GM12878 (cell line): ENCODE data around the gene DDX11. TPM values are rescaled to one million over a fixed set of nuclear protein-coding genes. Genes with fewer than 3 reads are reported as not detected.

Experiments used
- ATAC-seq: fragments of 200-7000 bp; cut with Tn5 transposase; 3 replicates; pipeline ENCODE4 v1.9.1; 2020; ENCODE audit warnings: mild to moderate bottlenecking, moderate library complexity
- BruUV-seq: library from RNA; stranded (reverse); fragments of 400-500 nt; replicated peaks from 2 replicates; lab custom pipeline; 2021; lab: Mats Ljungman, UMichigan
- CTCF ChIA-PET: fragments of 300-600 bp; sonication (Branson Sonifier 250); formaldehyde crosslinking; extraction: SDS; loops from one replicate; lab custom pipeline; 2021; ENCODE audit warnings: inconsistent platforms; lab: Yijun Ruan, JAX
- POLR2A ChIA-PET: fragments of 350-600 bp; formaldehyde crosslinking; extraction: SDS; loops from one replicate; lab custom pipeline; 2021; ENCODE audit warnings: inconsistent platforms; lab: Charles Lee
- RAD21 ChIA-PET: fragments of 300-600 bp; sonication (Branson Sonifier 250); formaldehyde crosslinking; loops from one replicate; lab custom pipeline; 2023; ENCODE audit warnings: antibody characterized with exemption; ENCODE audit not compliant: unreplicated experiment; lab: Charles Lee
- SMC1A ChIA-PET: fragments of 300-600 bp; sonication (Branson Sonifier 250); formaldehyde crosslinking; loops from one replicate; lab custom pipeline; 2023; ENCODE audit not compliant: unreplicated experiment, uncharacterized antibody; lab: Charles Lee
- DNase-seq: peaks from one replicate; pipeline ENCODE4 v3.0.0-alpha.2; 2011; ENCODE audit warnings: low read depth, low spot score
- FAIRE-seq: peaks from 3 replicates; lab custom pipeline; 2011; peaks lifted over from hg19 to GRCh38; lab: Jason Lieb, UNC
- H2AFZ ChIP-seq: 2 replicates; pipeline ENCODE4 v1.6.0; 2011; ENCODE audit warnings: low read depth, low read length, control low read depth; ENCODE audit not compliant: control insufficient read depth
- H3K27ac ChIP-seq: 2 replicates; pipeline ENCODE4 v1.5.1; 2011; ENCODE audit warnings: control low read depth; ENCODE audit not compliant: control insufficient read depth, insufficient read depth
- H3K27me3 ChIP-seq, 2 experiments: replicated peaks in 1 of 2; 2 replicates each; pipeline versions ENCODE4 v1.6.0 to v1.6.1; 2011; ENCODE audit warnings: low read length in 1 of 2; ENCODE audit not compliant: control insufficient read depth in 2 of 2, insufficient read depth in 2 of 2
- H3K36me3 ChIP-seq, 2 experiments: 2 replicates each; pipeline ENCODE4 v1.5.1; 2011; ENCODE audit warnings: low read length in 1 of 2; ENCODE audit not compliant: control insufficient read depth in 2 of 2, insufficient read depth in 2 of 2
- H3K4me1 ChIP-seq: 2 replicates; pipeline ENCODE4 v1.6.1; 2011; ENCODE audit warnings: mild to moderate bottlenecking, low read length, moderate library complexity, mixed read lengths; ENCODE audit not compliant: control insufficient read depth, insufficient read depth
- H3K4me2 ChIP-seq: 2 replicates; pipeline ENCODE4 v1.6.0; 2011; ENCODE audit warnings: control low read depth; ENCODE audit not compliant: control insufficient read depth, insufficient read depth
- H3K4me3 ChIP-seq: fragments of 200-600 bp; sonication (generic); 2 replicates; pipeline ENCODE4 v1.5.1; 2016
- H3K79me2 ChIP-seq: 2 replicates; pipeline ENCODE4 v1.6.0; 2011; ENCODE audit warnings: low read length; ENCODE audit not compliant: control insufficient read depth, insufficient read depth
- H3K9ac ChIP-seq: 2 replicates; pipeline ENCODE4 v1.8.0; 2011; ENCODE audit warnings: low read length, control low read depth, mixed read lengths; ENCODE audit not compliant: control insufficient read depth, insufficient read depth
- H3K9me3 ChIP-seq: replicated peaks from 3 replicates; pipeline ENCODE4 v1.5.1; 2011; ENCODE audit warnings: mild to moderate bottlenecking, low read length; ENCODE audit not compliant: control insufficient read depth, insufficient read depth
- H4K20me1 ChIP-seq: 2 replicates; pipeline ENCODE4 v1.6.0; 2011; ENCODE audit not compliant: control insufficient read depth, insufficient read depth
- ATF7 ChIP-seq: fragments of 450-650 bp; IDR thresholded peaks from 2 replicates; pipeline ENCODE4 v1.6.1; 2016; ENCODE audit warnings: low read depth, mild to moderate bottlenecking
- CHD1 ChIP-seq: IDR thresholded peaks from 2 replicates; pipeline ENCODE4 v1.6.1; 2012; ENCODE audit warnings: low read depth, low read length, improper control_type of control experiment
- CTCF ChIP-seq, 3 experiments: IDR thresholded peaks in 2 of 3; conservative IDR thresholded peaks in 1 of 3; 2 replicates each; pipeline ENCODE4 v1.5.1; 2011; ENCODE audit warnings: low read depth in 3 of 3, low read length in 3 of 3, mild to moderate bottlenecking in 3 of 3, control low read depth in 2 of 3, moderate library complexity in 2 of 3, inconsistent platforms in 1 of 3, mixed read lengths in 1 of 3; ENCODE audit not compliant: control insufficient read depth in 2 of 3, insufficient read depth in 1 of 3; ENCODE audit errors: extremely low read depth in 1 of 3
- EGR1 ChIP-seq, 2 experiments: IDR thresholded peaks; 1 replicate in 1 of 2; 2 replicates in 1 of 2; pipeline ENCODE4 v1.6.1; 2011 to 2012; ENCODE audit warnings: low read depth in 2 of 2, low read length in 2 of 2, borderline replicate concordance in 1 of 2, mild to moderate bottlenecking in 1 of 2, moderate library complexity in 1 of 2
- STAT3 ChIP-seq: IDR thresholded peaks from 2 replicates; pipeline ENCODE4 v1.6.1; 2011; ENCODE audit warnings: low read depth, low read length, improper control_type of control experiment
- ZBTB11 ChIP-seq: fragments of 450-650 bp; formaldehyde crosslinking; IDR thresholded peaks from 2 replicates; pipeline ENCODE4 v1.5.0; 2022; ENCODE audit warnings: mild to moderate bottlenecking, missing genetic modification characterization
- ZBTB4 ChIP-seq: fragments of 450-650 bp; formaldehyde crosslinking; IDR thresholded peaks from 2 replicates; pipeline ENCODE4 v1.4.0; 2022; ENCODE audit warnings: mild to moderate bottlenecking, moderate library complexity
- ZNF384 ChIP-seq: IDR thresholded peaks from 2 replicates; pipeline ENCODE4 v1.6.1; 2012; ENCODE audit warnings: low read depth, mild to moderate bottlenecking, low read length, improper control_type of control experiment, borderline replicate concordance
- WGBS: methylation state at CpG from one replicate; pipeline ENCODE4 v1.1.6; 2016; ENCODE audit warnings: low lambda C conversion rate; ENCODE audit not compliant: insufficient replicate concordance, insufficient coverage; ENCODE audit errors: missing lambda C conversion rate; 5-methylcytosine and 5-hydroxymethylcytosine counted together
- in situ Hi-C: fragments of 300-500 bp; cut with MboI; formaldehyde crosslinking; loops from 9 replicates; pipeline ENCODE4 v1.14.3; 2018; ENCODE audit warnings: mixed read lengths
- intact Hi-C: fragments of 100-400 bp; cut with micrococcal nuclease; formaldehyde crosslinking; loops from one replicate; pipeline ENCODE4 v1.14.2; 2022; ENCODE audit not compliant: unreplicated experiment
- polyA plus RNA-seq, 11 experiments: library from polyadenylated mRNA; depleted of rRNA in 4 of 11; unstranded in 6 of 11; stranded (reverse) in 5 of 11; fragments of >200 nt; fragmentation: Nextera tagmentation in 4 of 11; fragmentation: Illumina TruSeq in 1 of 11; extraction: Ambion mirVana in 4 of 11; extraction: Trizol in 1 of 11; gene quantifications; 1 replicate in 1 of 11; 2 replicates in 10 of 11; pipeline versions ENCODE4 v1.2.1 to v1.2.3, GENCODE V29; 2011 to 2016; ENCODE audit warnings: inconsistent platforms in 2 of 11, missing spikeins in 2 of 11, low read depth in 1 of 11
- total RNA-seq, 4 experiments: library from RNA; depleted of rRNA in 3 of 4; stranded (reverse); fragments of >200 nt in 3 of 4; fragmentation: Illumina TruSeq in 1 of 4; extraction: Trizol in 1 of 4; gene quantifications; 2 replicates each; pipeline versions ENCODE4 v1.2.1 to v1.2.3, GENCODE V29; 2013 to 2021
- TF ChIP-seq, protein P1 (sequence below): IDR thresholded peaks from 2 replicates; pipeline ENCODE4 v1.6.1; 2011; ENCODE audit warnings: mild to moderate bottlenecking, low read depth, low read length, moderate library complexity; ENCODE audit not compliant: insufficient replicate concordance

DDX11 gene
- total and polyA plus RNA-seq, 10 of the 15 experiments (the other 5 are each of a cell fraction or from before 2014, with no cell fraction given): 3.8 to 94.2 (median 46.3) TPM

GRCh38 chr12:31026202-31026601 is 47.5 kb upstream of the DDX11 start:
- Histone ChIP-seq H2AFZ (no peak overlapping the region), H3K36me3 (no peaks in the 10 kb centered on the region), H4K20me1 (no peaks in the 10 kb centered on the region), H3K9ac (no peak overlapping the region), H3K27ac (no peak overlapping the region), H3K4me1 (no peaks in the 10 kb centered on the region), H3K27me3 (peaks cover 0 to under 1% of the 10 kb centered on the region in 2 experiments; a peak in 1 of 4 replicates), H3K79me2 (no peaks in the 10 kb centered on the region), H3K4me2 (no peak overlapping the region), H3K4me3 (no peak overlapping the region), H3K9me3 (no peaks in the 10 kb centered on the region)
- intact Hi-C loops (no loop called here), in situ Hi-C loops (no loop called here)
- WGBS: 35% methylated on average over 7 of the region's 7 CpGs
- POLR2A ChIA-PET: interaction anchor here (0.6 kb wide), 1 partner anchor 105 kb away, joined by 3 read pairs; no protein-coding TSS in a partner anchor
- ATAC-seq (no peak), DNase-seq (no peak), FAIRE-seq (no peak)
- SMC1A ChIA-PET: no interaction called here
- TF ChIP-seq ATF7 (no peak), ZNF384 (no peak), CHD1 (no peak), CTCF (IDR thresholded peaks at IDR 0.05 in 2 of 3, conservative IDR thresholded peaks at IDR 0.05 in 1 of 3; ENCODE audit: control insufficient read depth in 2 of 3, extremely low read depth in 1 of 3, insufficient read depth in 1 of 3, low read depth in 3 of 3, low read length in 3 of 3) (no peak), EGR1 (IDR thresholded peaks at IDR 0.05; ENCODE audit: borderline replicate concordance in 1 of 2, low read depth in 2 of 2, low read length in 2 of 2) (no peak), ZBTB11 (CRISPR knock-in tag) (no peak), STAT3 (no peak), ZBTB4 (CRISPR knock-in tag) (no peak)
- TF ChIP-seq, protein P1, sequence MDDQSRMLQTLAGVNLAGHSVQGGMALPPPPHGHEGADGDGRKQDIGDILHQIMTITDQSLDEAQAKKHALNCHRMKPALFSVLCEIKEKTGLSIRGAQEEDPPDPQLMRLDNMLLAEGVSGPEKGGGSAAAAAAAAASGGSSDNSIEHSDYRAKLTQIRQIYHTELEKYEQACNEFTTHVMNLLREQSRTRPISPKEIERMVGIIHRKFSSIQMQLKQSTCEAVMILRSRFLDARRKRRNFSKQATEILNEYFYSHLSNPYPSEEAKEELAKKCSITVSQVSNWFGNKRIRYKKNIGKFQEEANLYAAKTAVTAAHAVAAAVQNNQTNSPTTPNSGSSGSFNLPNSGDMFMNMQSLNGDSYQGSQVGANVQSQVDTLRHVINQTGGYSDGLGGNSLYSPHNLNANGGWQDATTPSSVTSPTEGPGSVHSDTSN: no peak
- RAD21 ChIA-PET: no interaction called here
- CTCF ChIA-PET: interaction anchor here (0.7 to 1.6 kb wide), 2 partner anchors 8 to 178 kb away, joined by 4 read pairs; no protein-coding TSS in a partner anchor
- BruUV-seq: no TSS peak
